ENCODE data around the gene GRIK3.

The GRIK3 gene

GRCh38 chr1:36881541-36881940 is 152.8 kb downstream of the GRIK3 start:
- no peak for DNase-seq (ENCODE audit: low read depth in 2 of 2, low spot score in 1 of 2)

GRCh38 chr1:36881068-36881405 is 153.3 kb downstream of the GRIK3 start:
- no peak for DNase-seq (ENCODE audit: low read depth in 2 of 2, low spot score in 1 of 2)

- no peak for DNase-seq (ENCODE audit: low read depth in 2 of 2, low spot score in 1 of 2)
These were observed 153.9 kb downstream of the GRIK3 start for GRCh38 chr1:36880155-36881067.

GRCh38 chr1:36879613-36880012 is 154.7 kb downstream of the GRIK3 start:
- no peak for DNase-seq (ENCODE audit: low read depth in 2 of 2, low spot score in 1 of 2)

GRCh38 chr1:36876990-36877389 is 157.3 kb downstream of the GRIK3 start:
- no peak for DNase-seq (ENCODE audit: low read depth in 2 of 2, low spot score in 1 of 2)

- DNase-seq (ENCODE audit: low read depth in 2 of 2, low spot score in 1 of 2) = no peak
These were observed 159.8 kb downstream of the GRIK3 start for GRCh38 chr1:36874271-36875060.

GRCh38 chr1:36872858-36873257 is 161.5 kb downstream of the GRIK3 start:
- no peak for DNase-seq (ENCODE audit: low read depth in 2 of 2, low spot score in 1 of 2)

GRCh38 chr1:36872126-36872754 is 162.1 kb downstream of the GRIK3 start:
- DNase-seq (ENCODE audit: low read depth in 2 of 2, low spot score in 1 of 2) = no peak

- DNase-seq (ENCODE audit: low read depth in 2 of 2, low spot score in 1 of 2) = no peak
These were observed 163.0 kb downstream of the GRIK3 start for GRCh38 chr1:36871146-36871971.

GRCh38 chr1:36869826-36870225 is 164.5 kb downstream of the GRIK3 start:
- no peak for DNase-seq (ENCODE audit: low read depth in 2 of 2, low spot score in 1 of 2)

GRCh38 chr1:36869054-36869453 is 165.3 kb downstream of the GRIK3 start:
- no peak for DNase-seq (ENCODE audit: low read depth in 2 of 2, low spot score in 1 of 2)

- DNase-seq (ENCODE audit: low read depth in 2 of 2, low spot score in 1 of 2) = no peak
These were observed 166.7 kb downstream of the GRIK3 start for GRCh38 chr1:36867575-36867974.

- no peak for DNase-seq (ENCODE audit: low read depth in 2 of 2, low spot score in 1 of 2)
These were observed 168.0 kb downstream of the GRIK3 start for GRCh38 chr1:36866169-36866814.

GRCh38 chr1:36865602-36865900 is 168.8 kb downstream of the GRIK3 start:
- no peak for DNase-seq (ENCODE audit: low read depth in 2 of 2, low spot score in 1 of 2)

GRCh38 chr1:36864823-36865601 is 169.3 kb downstream of the GRIK3 start:
- no peak for DNase-seq (ENCODE audit: low read depth in 2 of 2, low spot score in 1 of 2)

GRCh38 chr1:36864182-36864822 is 170.0 kb downstream of the GRIK3 start:
- DNase-seq (ENCODE audit: low read depth in 2 of 2, low spot score in 1 of 2) = no peak

GRCh38 chr1:36863500-36863899 is 170.8 kb downstream of the GRIK3 start:
- no peak for DNase-seq (ENCODE audit: low read depth in 2 of 2, low spot score in 1 of 2)

- DNase-seq (ENCODE audit: low read depth in 2 of 2, low spot score in 1 of 2) = no peak
These were observed 171.3 kb downstream of the GRIK3 start for GRCh38 chr1:36863061-36863460.

- DNase-seq (ENCODE audit: low read depth in 2 of 2, low spot score in 1 of 2) = no peak
These were observed 172.9 kb downstream of the GRIK3 start for GRCh38 chr1:36861375-36861774.
